ENCODE data around the gene TMEM163.

Gene TMEM163

GRCh38 chr2:134722728-134723127, 3.9 kb upstream of the TMEM163 start:
- no peak for DNase-seq

GRCh38 chr2:134721596-134721995, 2.8 kb upstream of the TMEM163 start:
- no peak for DNase-seq

- peak; percentile 77 for DNase-seq
Measured at GRCh38 chr2:134718023-134718816, 580 bp downstream of the TMEM163 start.

- DNase-seq, result peak; percentile 68
Measured at GRCh38 chr2:134717286-134718022, 1.3 kb downstream of the TMEM163 start.

GRCh38 chr2:134716721-134717243, 2.0 kb downstream of the TMEM163 start:
- DNase-seq, result peak; percentile 49

- DNase-seq, result no peak
Measured at GRCh38 chr2:134715932-134716643, 2.7 kb downstream of the TMEM163 start.

- DNase-seq, result no peak
Measured at GRCh38 chr2:134714228-134714627, 4.6 kb downstream of the TMEM163 start.

GRCh38 chr2:134713606-134714005, 5.2 kb downstream of the TMEM163 start:
- no peak for DNase-seq

- DNase-seq, result no peak
Measured at GRCh38 chr2:134713176-134713575, 5.6 kb downstream of the TMEM163 start.

- no peak for DNase-seq
Measured at GRCh38 chr2:134712736-134713135, 6.1 kb downstream of the TMEM163 start.

- DNase-seq, result no peak
Measured at GRCh38 chr2:134712299-134712698, 6.5 kb downstream of the TMEM163 start.

- DNase-seq, result no peak
Measured at GRCh38 chr2:134711692-134712091, 7.1 kb downstream of the TMEM163 start.

- DNase-seq, result no peak
Measured at GRCh38 chr2:134707330-134707676, 11.5 kb downstream of the TMEM163 start.

GRCh38 chr2:134706587-134707329, 12.0 kb downstream of the TMEM163 start:
- no peak for DNase-seq

- peak; percentile 81 for DNase-seq
Measured at GRCh38 chr2:134705861-134706586, 12.8 kb downstream of the TMEM163 start.

- no peak for DNase-seq
Measured at GRCh38 chr2:134704173-134704572, 14.6 kb downstream of the TMEM163 start.

- no peak for DNase-seq
Measured at GRCh38 chr2:134703426-134703825, 15.4 kb downstream of the TMEM163 start.

- no peak for DNase-seq
Measured at GRCh38 chr2:134700730-134701129, 18.1 kb downstream of the TMEM163 start.

GRCh38 chr2:134694411-134694810, 24.4 kb downstream of the TMEM163 start:
- no peak for DNase-seq

- no peak for DNase-seq
Measured at GRCh38 chr2:134693359-134694330, 25.2 kb downstream of the TMEM163 start.

- no peak for DNase-seq
Measured at GRCh38 chr2:134692499-134692898, 26.3 kb downstream of the TMEM163 start.

All from eye (tissue), 1 donor.